OCI-LY3 (cell line): Measurements from ENCODE around the gene MS4A6E.

Experiments
- H2AFZ ChIP-seq: fragments of 200-600, 300-600 bp; shearing (Covaris generic); 2 replicates; pipeline ENCODE4 v1.6.0; 2014; ENCODE audit warnings: antibody characterized with exemption, low read depth, low read length
- H3K27ac ChIP-seq: fragments of 200-600, 300-600 bp; sonication (generic); 2 replicates; pipeline ENCODE4 v1.5.1; 2014; ENCODE audit warnings: mild to moderate bottlenecking, low read length, moderate library complexity, mixed read lengths
- H3K27me3 ChIP-seq: fragments of 200-600, 300-600 bp; sonication (generic); 2 replicates; pipeline ENCODE4 v1.6.1; 2014; ENCODE audit warnings: low read depth, low read length, mixed read lengths
- H3K36me3 ChIP-seq: fragments of 200-600, 300-600 bp; sonication (generic); replicated peaks from 2 replicates; pipeline ENCODE3; 2014; ENCODE audit warnings: low read depth, low read length, mixed read lengths
- H3K4me1 ChIP-seq: fragments of 300-600, 200-600 bp; sonication (generic); 2 replicates; pipeline ENCODE4 v1.6.1; 2014; ENCODE audit warnings: low read length, mixed read lengths
- H3K4me2 ChIP-seq: fragments of 200-600, 300-600 bp; sonication (generic); 2 replicates; pipeline ENCODE4 v1.6.1; 2014; ENCODE audit warnings: low read length, mixed read lengths
- H3K4me3 ChIP-seq: fragments of 300-600, 200-600 bp; sonication (generic); 2 replicates; pipeline ENCODE4 v1.5.1; 2014; ENCODE audit warnings: antibody characterized with exemption, mild to moderate bottlenecking, low read length, moderate library complexity
- H3K79me2 ChIP-seq: fragments of 300-600, 200-600 bp; shearing (Covaris generic); 2 replicates; pipeline ENCODE4 v1.6.1; 2014; ENCODE audit warnings: mild to moderate bottlenecking, low read length, mixed read lengths
- H3K9ac ChIP-seq: fragments of 300-600, 200-600 bp; shearing (Covaris generic); 2 replicates; pipeline ENCODE4 v1.6.0; 2014; ENCODE audit warnings: mild to moderate bottlenecking, low read length, moderate library complexity
- H3K9me3 ChIP-seq: fragments of 200-600, 300-600 bp; shearing (Covaris generic); 2 replicates; pipeline ENCODE4 v1.6.1; 2014; ENCODE audit warnings: low read length, mixed read lengths; ENCODE audit not compliant: insufficient read depth
- H4K20me1 ChIP-seq: fragments of 200-600, 300-600 bp; sonication (generic); 2 replicates; pipeline ENCODE4 v1.6.1; 2016; ENCODE audit warnings: low read length, mixed read lengths; ENCODE audit not compliant: insufficient read depth
- EZH2phosphoT487 ChIP-seq: fragments of 200-600 bp; shearing (Covaris generic); IDR thresholded peaks from 2 replicates; pipeline ENCODE4 v1.6.1; 2018; ENCODE audit warnings: antibody characterized with exemption, mixed run types, low read depth
- TF ChIP-seq, protein P1 (sequence below): fragments of 200-600, 300-600 bp; sonication (generic); IDR thresholded peaks from 2 replicates; pipeline ENCODE4 v1.5.1; 2014; ENCODE audit warnings: antibody characterized with exemption, low read length, low read depth

MS4A6E gene

DNA sequence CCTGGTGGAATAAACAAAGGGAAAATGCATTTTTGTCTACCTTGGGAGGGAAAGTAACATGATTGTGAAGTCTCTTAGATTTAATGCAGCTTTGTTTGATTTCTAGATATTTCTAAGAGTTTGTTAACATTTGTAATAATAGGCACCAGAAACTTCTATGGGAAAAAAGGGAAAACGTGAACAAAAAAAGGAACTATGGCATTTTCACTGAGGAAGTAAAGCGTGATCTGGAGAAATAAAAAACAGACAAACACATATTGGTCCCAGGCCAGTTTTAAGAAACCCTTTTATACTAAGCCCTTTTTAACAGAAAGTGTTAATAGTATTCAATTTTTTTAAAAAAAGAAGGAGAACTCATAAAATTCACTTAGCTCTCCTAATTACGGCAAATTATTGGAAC, 44.3 kb downstream of the MS4A6E start:
- Histone ChIP-seq H3K27ac (no peak overlapping the region), H3K27me3 (no peaks in the 10 kb centered on the region), H2AFZ (no peak overlapping the region), H3K79me2 (no peaks in the 10 kb centered on the region), H3K9me3 (peaks cover 42% of the 10 kb centered on the region; the same call in 1 of the 2 replicates), H3K4me3 (no peak overlapping the region), H3K4me2 (no peak overlapping the region), H3K36me3 (peaks cover 46% of the 10 kb centered on the region), H3K4me1 (peaks cover 19% of the 10 kb centered on the region), H4K20me1 (no peaks in the 10 kb centered on the region), H3K9ac (no peak overlapping the region)
- TF ChIP-seq, protein P1, sequence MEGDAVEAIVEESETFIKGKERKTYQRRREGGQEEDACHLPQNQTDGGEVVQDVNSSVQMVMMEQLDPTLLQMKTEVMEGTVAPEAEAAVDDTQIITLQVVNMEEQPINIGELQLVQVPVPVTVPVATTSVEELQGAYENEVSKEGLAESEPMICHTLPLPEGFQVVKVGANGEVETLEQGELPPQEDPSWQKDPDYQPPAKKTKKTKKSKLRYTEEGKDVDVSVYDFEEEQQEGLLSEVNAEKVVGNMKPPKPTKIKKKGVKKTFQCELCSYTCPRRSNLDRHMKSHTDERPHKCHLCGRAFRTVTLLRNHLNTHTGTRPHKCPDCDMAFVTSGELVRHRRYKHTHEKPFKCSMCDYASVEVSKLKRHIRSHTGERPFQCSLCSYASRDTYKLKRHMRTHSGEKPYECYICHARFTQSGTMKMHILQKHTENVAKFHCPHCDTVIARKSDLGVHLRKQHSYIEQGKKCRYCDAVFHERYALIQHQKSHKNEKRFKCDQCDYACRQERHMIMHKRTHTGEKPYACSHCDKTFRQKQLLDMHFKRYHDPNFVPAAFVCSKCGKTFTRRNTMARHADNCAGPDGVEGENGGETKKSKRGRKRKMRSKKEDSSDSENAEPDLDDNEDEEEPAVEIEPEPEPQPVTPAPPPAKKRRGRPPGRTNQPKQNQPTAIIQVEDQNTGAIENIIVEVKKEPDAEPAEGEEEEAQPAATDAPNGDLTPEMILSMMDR, result no peak
- TF ChIP-seq EZH2phosphoT487, result no peak

DNA sequence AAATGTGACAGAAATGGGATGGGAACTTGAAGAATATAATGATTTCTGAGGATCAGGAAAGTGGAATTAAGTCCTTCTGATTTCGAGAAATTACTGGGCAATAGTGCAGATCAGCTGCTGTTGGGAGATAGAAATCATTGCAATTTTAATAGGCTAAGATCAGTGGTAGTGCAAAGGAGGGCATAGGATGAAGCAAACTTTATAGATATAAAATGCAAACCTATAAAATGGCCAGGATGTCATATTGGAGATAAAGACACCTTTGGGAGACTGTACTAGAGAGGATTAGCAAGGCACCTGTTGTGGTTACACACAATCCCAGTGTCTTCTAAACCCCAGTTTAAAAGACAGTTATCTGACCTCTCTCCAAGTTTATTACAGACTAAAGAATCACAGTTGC, 44.8 kb downstream of the MS4A6E start:
- H3K27ac ChIP-seq, result no peak overlapping the region
- peaks cover 46% of the 10 kb centered on the region for H3K36me3 ChIP-seq
- no peaks in the 10 kb centered on the region for H4K20me1 ChIP-seq
- no peak overlapping the region for H3K4me2 ChIP-seq
- no peaks in the 10 kb centered on the region for H3K27me3 ChIP-seq
- peaks cover 15% of the 10 kb centered on the region for H3K4me1 ChIP-seq
- H2AFZ ChIP-seq, result no peak overlapping the region
- peaks cover 42% of the 10 kb centered on the region; the same call in 1 of the 2 replicates for H3K9me3 ChIP-seq
- TF ChIP-seq, protein P1, result no peak
- no peak for TF ChIP-seq EZH2phosphoT487
- no peak overlapping the region for H3K4me3 ChIP-seq
- H3K9ac ChIP-seq, result no peak overlapping the region
- H3K79me2 ChIP-seq, result no peaks in the 10 kb centered on the region

DNA sequence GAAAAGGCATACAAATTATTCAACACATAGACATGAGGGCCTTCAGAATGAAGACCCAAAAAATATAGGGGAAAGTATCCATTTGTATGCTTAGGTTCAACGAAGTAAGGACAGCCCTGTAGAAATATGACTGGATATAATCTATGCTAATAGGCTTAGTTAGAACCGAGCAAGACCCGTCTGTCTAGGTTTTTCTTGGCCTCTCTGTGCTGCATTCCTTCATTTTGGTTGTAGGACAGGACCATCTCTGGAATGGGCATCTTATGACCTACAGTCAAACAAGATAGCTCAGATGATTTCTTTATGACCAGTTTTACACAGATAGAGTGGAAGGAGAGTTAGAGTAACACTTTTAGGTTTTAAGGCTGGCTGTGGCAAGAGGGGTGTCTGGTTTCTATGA, 45.7 kb downstream of the MS4A6E start:
- Histone ChIP-seq H3K9me3 (peaks cover 39% of the 10 kb centered on the region; the same call in 1 of the 2 replicates), H4K20me1 (no peaks in the 10 kb centered on the region), H3K4me2 (no peak overlapping the region), H3K79me2 (no peaks in the 10 kb centered on the region), H3K27ac (no peak overlapping the region), H3K27me3 (no peaks in the 10 kb centered on the region), H3K9ac (no peak overlapping the region), H3K36me3 (peaks cover 42% of the 10 kb centered on the region), H3K4me1 (peaks cover 12% of the 10 kb centered on the region), H2AFZ (no peak overlapping the region), H3K4me3 (no peak overlapping the region)
- no peak for TF ChIP-seq EZH2phosphoT487
- TF ChIP-seq, protein P1, result no peak

DNA sequence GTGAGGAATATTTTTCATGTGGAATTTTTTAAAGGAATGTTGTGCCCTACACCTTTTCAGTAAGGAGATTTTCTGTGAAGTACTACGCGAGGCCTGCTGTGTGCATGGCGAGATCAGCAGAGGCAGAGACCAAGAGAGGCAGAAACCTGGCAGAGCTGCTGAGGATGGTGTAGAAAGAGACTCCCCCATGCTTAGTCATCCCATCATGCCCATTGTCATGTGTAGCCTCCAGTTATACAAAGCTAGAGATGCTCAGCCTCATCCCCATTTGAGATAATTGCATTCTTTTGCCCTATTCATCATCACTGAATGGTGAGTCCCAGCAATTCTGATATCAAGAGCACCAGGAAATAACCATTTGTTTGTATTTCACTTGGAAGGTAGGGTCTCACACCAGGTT, 48.3 kb downstream of the MS4A6E start:
- H3K36me3 ChIP-seq, result peaks cover 16% of the 10 kb centered on the region
- H3K4me2 ChIP-seq, result no peak overlapping the region
- no peaks in the 10 kb centered on the region for H4K20me1 ChIP-seq
- H3K79me2 ChIP-seq, result no peaks in the 10 kb centered on the region
- no peak overlapping the region for H3K4me3 ChIP-seq
- no peak overlapping the region for H2AFZ ChIP-seq
- H3K27me3 ChIP-seq, result no peaks in the 10 kb centered on the region
- no peak overlapping the region for H3K9ac ChIP-seq
- H3K9me3 ChIP-seq, result peaks cover 16% of the 10 kb centered on the region; the same call in 1 of the 2 replicates
- H3K4me1 ChIP-seq, result peaks cover 18% of the 10 kb centered on the region
- TF ChIP-seq EZH2phosphoT487, result no peak
- TF ChIP-seq, protein P1, result no peak
- H3K27ac ChIP-seq, result no peak overlapping the region
